Left ventricle myocardium inferior (tissue), 1 donor: ENCODE results near the gene ZNF524. TPM values are rescaled to one million over a fixed set of nuclear protein-coding genes. Genes with fewer than 3 reads are reported as not detected.
A peak's percentile ranks its signal among the peaks of the same experiment; 100 is the strongest.

Experiments
- DNase-seq: peaks from one replicate; pipeline ENCODE4 v3.0.0-alpha.2; 2020
- H3K27ac ChIP-seq: fragments of 200-600 bp; replicated peaks from 2 replicates; pipeline ENCODE4 v1.8.0; 2021
- H3K27me3 ChIP-seq: fragments of 200-600 bp; 2 replicates; pipeline ENCODE4 v1.8.0; 2021; ENCODE audit warnings: low read depth
- H3K36me3 ChIP-seq: fragments of 200-600 bp; 2 replicates; pipeline ENCODE4 v1.8.0; 2021
- H3K4me1 ChIP-seq: fragments of 200-600 bp; 2 replicates; pipeline ENCODE4 v1.8.0; 2021
- H3K4me3 ChIP-seq: fragments of 200-600 bp; 2 replicates; pipeline ENCODE4 v1.8.0; 2021; ENCODE audit warnings: mild to moderate bottlenecking, moderate library complexity
- H3K9me3 ChIP-seq: fragments of 200-600 bp; replicated peaks from 2 replicates; pipeline ENCODE4 v1.8.0; 2021
- intact Hi-C: fragments of 100-400 bp; cut with micrococcal nuclease; formaldehyde crosslinking; loops from one replicate; pipeline ENCODE4 v1.11.0; 2022
- total RNA-seq: library from RNA; stranded (reverse); fragmentation: NEBNext Ultra II Directional; extraction: Animal tissue kit (Norgen Biotek cat#: 25700); gene quantifications from one replicate; pipeline ENCODE4 v1.2.1, GENCODE V29; 2021
- TF ChIP-seq, protein P1 (sequence below): fragments of 200-600 bp; IDR thresholded peaks from 2 replicates; pipeline ENCODE4 v1.8.0; 2021; ENCODE audit warnings: antibody characterized with exemption, mild to moderate bottlenecking, borderline replicate concordance
- donor health status: DM: no; HTN: yes; CAD: no; lungs with severe emphysema.

The ZNF524 gene
- total RNA-seq, 1 donor from 2014 or later, result 15.6 TPM

DNA sequence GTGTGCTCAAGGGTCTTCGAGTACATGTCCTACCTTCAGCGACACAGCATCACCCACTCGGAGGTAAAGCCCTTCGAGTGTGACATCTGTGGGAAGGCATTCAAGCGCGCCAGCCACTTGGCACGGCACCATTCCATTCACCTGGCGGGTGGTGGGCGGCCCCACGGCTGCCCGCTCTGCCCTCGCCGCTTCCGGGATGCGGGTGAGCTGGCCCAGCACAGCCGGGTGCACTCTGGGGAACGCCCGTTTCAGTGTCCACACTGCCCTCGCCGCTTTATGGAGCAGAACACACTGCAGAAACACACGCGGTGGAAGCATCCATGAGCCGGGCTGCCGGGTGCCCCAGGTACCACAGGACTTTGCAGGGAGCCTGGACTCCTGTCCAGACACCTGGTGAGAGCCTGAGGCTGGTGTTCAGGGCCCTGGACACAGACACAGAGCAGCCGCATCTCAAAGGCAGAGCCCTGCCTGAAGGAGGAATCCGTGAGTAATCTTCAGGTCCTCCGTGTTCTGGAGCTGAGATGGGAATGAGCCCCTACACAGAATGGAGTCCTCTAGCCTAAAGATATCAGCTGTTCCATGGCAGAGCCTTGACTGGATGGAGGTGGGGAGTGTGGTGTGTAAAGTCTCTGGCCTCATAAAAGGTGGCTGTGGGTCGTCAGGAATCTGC, 44.9 kb downstream of the ZNF524 start:
- Histone ChIP-seq H3K9me3 (no peaks in the 10 kb centered on the region), H3K27me3 (no peaks in the 10 kb centered on the region), H3K36me3 (peaks cover 10% of the 10 kb centered on the region), H3K4me3 (peak overlapping the region; percentile 93), H3K27ac (no peak overlapping the region), H3K4me1 (peaks cover 84% of the 10 kb centered on the region)
- TF ChIP-seq, protein P1, sequence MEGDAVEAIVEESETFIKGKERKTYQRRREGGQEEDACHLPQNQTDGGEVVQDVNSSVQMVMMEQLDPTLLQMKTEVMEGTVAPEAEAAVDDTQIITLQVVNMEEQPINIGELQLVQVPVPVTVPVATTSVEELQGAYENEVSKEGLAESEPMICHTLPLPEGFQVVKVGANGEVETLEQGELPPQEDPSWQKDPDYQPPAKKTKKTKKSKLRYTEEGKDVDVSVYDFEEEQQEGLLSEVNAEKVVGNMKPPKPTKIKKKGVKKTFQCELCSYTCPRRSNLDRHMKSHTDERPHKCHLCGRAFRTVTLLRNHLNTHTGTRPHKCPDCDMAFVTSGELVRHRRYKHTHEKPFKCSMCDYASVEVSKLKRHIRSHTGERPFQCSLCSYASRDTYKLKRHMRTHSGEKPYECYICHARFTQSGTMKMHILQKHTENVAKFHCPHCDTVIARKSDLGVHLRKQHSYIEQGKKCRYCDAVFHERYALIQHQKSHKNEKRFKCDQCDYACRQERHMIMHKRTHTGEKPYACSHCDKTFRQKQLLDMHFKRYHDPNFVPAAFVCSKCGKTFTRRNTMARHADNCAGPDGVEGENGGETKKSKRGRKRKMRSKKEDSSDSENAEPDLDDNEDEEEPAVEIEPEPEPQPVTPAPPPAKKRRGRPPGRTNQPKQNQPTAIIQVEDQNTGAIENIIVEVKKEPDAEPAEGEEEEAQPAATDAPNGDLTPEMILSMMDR, result no peak
- intact Hi-C loops, result no loop called here
- no peak for DNase-seq

DNA sequence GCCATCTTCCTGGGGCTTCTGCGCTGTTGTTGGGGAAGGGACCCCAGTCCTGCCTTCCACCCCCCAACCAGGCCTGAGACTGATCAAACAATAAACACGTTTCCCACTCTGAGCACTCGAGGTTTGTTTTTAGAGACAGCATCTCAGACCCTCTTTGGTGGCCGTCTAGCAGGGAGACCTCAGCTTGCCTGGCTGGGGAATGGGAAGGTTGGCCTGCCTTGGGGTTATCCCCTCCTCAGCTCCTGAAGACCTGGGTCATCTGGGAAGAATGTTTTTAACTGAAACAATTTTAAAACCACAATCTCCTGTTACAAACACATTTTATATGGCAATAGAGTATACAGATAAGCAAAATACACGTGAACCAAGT, 45.4 kb downstream of the ZNF524 start:
- no peak for DNase-seq
- Histone ChIP-seq H3K36me3 (peaks cover 10% of the 10 kb centered on the region), H3K4me1 (peaks cover 79% of the 10 kb centered on the region), H3K9me3 (no peaks in the 10 kb centered on the region), H3K27me3 (no peaks in the 10 kb centered on the region), H3K4me3 (peak overlapping the region; percentile 93), H3K27ac (no peak overlapping the region)
- TF ChIP-seq, protein P1, result no peak
- intact Hi-C loops, result no loop called here

DNA sequence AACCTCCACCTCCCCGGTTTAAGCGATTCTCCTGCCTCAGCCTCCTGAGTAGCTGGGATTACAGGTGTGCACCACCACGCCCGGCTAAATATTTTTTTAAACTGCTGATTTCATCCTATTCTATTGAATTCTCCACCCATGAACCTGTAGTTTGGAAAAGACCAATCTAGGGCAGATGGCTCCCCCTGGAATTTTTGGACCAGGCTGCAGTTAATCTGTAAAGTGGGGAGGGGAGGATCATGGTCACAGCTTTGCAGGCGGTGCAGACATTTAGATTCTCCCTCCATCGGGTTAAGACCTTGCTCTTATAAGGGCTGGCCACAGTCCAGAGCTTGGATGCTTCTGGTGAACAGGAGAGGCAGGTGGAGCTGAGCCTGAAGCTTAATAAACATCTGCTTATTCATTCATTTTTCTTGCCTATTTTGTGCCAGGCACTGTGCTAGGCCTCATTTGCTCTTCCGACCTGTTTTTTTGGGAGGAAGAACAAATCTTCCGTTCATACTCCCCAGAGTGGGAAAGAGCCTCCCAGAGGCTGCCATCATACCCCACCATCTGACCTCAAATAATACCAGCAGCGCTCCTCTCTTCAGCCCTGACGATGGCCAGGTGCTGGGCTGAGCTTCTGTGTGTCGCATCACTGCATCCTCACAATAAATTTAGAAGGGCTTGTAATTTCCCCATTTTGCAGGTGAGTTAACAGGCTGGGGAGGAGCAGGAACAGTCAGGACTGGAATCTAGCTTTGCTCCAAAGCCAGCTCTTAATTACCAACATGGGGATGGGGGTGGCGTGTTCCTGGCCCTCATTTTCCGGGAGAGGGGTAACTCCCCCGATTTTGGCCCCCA, 47.0 kb downstream of the ZNF524 start:
- Histone ChIP-seq H3K36me3 (peaks cover 13% of the 10 kb centered on the region), H3K27me3 (no peaks in the 10 kb centered on the region), H3K9me3 (no peaks in the 10 kb centered on the region), H3K27ac (peak overlapping the region; percentile 94), H3K4me3 (peak overlapping the region; percentile 97), H3K4me1 (peaks cover 63% of the 10 kb centered on the region)
- intact Hi-C loops, result no loop called here
- TF ChIP-seq, protein P1, result no peak
- DNase-seq, result no peak

DNA sequence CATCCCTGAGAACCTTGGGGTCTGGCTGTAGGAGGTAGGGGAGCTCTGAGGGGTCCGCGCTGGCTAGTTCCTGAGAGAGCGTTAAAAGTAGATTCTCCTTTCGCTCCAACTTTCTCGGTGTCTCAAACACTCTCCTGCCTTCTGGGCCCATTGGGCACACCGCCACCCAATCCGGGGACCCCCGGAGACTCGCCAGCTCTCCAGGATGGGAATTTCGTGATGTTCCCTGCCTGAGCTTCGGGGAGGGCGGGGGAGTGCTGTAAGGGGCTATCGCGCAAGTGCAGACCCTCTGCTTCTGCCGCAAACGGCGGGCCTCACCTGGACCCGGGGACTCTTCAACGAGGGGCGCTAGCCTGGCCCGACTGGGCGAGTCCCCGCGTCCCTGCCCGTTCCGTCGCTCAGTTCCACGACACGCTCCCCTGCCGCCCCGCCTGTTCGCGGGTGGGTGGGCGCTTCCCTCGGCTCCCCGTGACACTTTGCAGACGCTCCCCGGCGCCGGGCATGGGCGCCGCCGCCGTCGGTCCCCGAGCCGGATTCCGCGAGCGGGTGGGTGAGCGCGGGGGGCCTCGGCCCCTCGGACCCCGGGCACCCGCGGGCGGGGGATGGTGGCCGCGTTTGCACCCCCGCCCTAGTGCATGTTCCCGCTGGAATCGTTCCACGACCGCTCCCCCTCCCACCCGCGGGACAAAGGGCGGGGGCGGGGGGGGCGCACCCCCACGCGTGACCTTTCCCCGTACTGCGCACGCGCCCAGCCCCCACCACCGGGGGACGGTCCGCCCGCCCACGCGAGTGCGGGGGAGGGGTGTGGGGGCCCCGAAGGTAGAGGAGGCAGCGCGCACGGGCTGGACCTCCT, 47.9 kb downstream of the ZNF524 start, which contains the start of gene CCDC106:
Gene CCDC106, plus strand, starts transcription at position 481 of the 853 bp plus-strand sequence. CDS start 835 bp downstream, outside the sequence.
- peak; percentile 74 for DNase-seq
- Histone ChIP-seq H3K27ac (peak within 1 kb of the TSS; percentile 94), H3K4me1 (peaks cover 58% of the 10 kb centered on the region), H3K9me3 (no peaks in the 10 kb centered on the region), H3K4me3 (peak within 1 kb of the TSS; percentile 97), H3K36me3 (peaks cover 17% of the 10 kb centered on the region), H3K27me3 (no peaks in the 10 kb centered on the region)
- TF ChIP-seq, protein P1, result no peak
- intact Hi-C loops, result no loop called here
